GM03348 (cell line): ENCODE results near the gene CLCNKB.

Experiments
- DNase-seq: peaks from one replicate; pipeline ENCODE4 v3.0.0; 2012; ENCODE audit warnings: low spot score

Gene CLCNKB

DNA sequence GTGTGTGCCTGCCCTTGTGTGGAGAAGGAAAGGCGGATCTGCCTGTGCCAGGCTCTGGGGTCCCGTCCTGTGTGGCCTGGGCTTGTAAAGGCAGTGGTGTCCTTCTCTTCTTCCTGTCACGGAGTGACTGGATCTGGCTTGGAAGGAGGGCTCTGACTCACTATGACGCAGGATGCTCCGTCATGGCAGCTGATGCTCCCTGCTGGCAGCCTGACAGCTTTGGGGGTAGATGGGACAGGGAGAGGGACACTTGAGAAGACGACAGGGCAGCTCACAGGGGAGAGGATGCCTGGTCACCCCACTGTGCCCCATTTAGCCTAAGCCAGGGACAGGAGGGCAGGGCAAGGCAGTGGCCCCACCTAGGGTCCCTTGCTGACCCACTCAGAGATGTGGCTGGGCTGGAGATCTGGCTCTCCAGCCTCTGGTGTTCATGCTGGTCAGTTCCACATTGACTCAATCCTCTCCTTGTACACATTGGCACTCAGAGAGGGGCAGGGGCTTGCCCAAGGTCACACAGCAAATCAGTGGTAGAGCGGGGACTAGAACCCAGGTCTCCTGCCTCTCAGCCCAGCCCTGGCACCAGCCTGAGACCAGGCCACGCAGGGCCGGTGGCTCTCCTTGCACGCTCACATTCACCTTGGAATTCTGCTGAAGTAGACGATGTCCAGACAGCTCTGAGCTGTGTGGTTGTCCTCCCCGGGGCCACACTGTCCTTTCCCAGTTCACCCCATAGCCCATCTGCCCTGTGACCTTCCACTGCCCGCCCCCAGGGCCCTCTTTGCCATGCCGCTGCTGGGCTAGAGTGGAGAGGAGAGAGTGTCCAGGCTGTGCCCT lies 32.7 kb downstream of the CLCNKB start:
- peak; percentile 83 for DNase-seq

DNA sequence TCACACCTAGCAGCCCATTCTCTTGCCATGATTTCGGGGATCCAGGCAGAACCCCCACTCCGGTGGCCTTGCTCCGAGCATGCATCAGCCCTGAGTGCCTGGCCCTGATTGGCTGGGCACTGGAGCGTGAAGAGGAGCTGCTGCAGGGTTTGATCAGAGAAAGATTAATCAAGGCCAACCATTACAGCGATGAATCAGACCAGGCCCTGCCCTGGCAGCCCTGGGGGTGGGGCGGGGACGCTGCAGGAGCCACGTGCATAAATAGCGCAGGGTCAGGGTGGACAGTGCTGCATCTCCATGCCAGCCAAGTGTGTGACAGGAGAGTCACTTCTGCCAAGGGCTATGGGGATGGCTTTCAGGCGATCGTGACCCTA lies 33.3 kb downstream of the CLCNKB start:
- DNase-seq = peak; percentile 72

DNA sequence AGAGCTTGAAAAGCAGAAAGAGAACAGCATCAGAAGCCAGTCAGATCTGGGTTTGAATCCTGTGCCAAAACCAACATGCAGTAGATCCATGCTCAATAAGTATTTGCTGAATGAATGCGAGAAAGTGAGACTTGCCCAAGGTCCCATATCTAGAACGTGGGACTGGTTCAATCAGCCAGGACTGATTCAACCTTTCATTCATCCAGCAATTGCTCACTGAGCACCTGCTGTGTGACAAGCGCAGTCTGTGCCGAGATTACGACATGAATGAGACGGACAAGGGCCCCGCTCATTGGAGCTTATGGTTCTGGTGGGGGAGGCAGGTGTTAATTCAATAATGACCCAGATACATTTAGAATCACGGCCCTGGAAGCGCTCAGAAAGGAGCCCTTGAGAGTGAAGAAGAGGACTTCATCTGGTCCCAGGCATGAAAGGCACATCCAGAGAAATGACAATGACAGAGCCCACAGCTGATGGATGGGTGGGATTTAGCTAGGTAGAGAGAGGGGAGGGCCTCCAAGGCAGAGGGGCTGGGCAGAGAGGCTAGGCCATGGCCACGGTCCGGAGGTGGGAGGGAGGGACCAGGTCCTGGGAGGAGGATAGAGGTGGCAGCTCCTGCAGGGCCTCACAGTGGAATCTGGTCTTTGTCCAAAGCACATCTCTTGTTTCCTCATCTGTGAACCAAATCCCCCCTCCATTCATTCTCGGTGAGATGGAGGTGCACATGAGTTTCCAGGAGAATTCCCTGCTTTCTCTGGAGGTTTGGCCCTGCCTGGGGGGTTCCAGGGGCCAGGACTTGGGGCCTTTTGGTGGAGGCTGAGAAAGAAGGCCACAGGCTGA lies 34.0 kb downstream of the CLCNKB start:
- DNase-seq = no peak

DNA sequence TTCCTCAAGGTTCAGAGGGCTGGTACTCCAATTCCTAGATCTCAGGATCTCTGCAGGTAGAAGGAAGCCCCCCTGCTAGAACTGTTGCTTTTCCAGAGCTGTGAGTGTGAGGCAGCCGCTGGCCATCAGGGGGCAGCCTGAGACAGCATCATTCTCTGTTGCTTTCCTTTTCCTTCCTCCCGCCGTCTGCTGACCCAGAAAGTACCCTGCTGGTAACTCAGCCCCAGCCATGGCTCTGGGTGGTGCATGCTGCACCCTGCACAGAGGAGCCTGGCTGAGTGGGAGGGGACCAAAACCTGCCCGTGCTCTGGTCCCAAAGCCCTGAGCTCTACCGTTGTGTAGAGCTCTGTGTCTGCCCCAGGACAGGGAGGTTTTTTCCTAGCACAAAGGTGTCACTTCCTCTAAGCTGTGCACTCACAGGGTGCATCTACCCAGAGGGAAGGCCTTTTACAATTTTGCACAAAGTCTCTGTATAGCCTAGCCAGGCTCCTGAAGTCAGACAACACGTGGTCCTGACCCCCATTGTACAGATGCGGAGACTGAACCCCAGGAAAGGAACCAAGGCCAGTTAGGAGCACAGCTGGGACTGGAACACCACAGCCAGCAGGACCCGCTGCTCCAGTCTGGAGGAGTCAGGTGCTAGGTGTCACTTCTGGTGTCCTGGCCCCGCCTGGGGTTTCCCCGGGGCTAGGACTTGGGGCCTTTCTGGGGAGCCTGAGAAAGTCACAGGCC lies 35.5 kb downstream of the CLCNKB start:
- DNase-seq = peak; percentile 89

GRCh38 chr1:16080422-16081150 lies 37.0 kb downstream of the CLCNKB start:
- no peak for DNase-seq

DNA sequence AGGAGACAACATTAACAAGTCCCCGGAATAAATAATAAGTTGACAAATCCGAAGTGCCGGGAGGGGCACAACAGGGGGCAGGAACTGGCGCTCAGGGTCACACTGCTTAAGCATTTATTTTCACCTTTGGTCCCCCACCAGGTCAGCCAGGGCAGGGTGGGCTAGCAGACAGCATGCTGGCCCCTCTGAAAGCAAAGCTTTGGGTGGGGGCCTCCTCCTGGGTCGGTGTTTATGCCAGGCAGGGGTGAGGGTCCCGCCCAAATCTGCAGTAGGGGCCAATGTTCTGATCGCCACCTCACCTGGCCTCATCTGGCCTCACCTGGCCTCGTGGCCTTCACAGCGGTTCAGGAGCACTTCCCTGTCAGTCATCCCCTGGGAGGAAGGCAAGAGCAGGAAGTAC lies 38.1 kb downstream of the CLCNKB start:
- no peak for DNase-seq

GRCh38 chr1:16082283-16083038 lies 38.9 kb downstream of the CLCNKB start:
- DNase-seq = peak; percentile 90

DNA sequence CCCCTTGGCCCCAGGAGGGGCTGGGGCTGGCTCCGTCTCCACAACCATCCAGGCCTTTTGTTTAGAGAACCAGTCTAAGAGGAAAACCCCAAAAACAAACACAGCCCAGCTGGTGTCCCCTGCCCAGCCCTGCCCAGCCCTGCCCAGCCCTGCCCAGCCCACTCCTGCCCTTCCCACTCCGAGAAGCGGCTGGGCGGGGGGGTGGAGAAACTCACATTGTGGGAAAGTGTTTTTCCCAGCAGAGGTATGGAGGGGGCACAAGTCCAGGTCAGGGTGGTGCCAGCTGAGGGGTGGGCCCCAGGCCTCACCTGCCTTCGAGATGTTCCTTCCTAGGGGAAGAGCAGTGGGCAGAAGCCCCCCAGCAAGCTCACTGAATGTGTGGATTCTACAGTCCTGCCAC lies 39.9 kb downstream of the CLCNKB start:
- no peak for DNase-seq

DNA sequence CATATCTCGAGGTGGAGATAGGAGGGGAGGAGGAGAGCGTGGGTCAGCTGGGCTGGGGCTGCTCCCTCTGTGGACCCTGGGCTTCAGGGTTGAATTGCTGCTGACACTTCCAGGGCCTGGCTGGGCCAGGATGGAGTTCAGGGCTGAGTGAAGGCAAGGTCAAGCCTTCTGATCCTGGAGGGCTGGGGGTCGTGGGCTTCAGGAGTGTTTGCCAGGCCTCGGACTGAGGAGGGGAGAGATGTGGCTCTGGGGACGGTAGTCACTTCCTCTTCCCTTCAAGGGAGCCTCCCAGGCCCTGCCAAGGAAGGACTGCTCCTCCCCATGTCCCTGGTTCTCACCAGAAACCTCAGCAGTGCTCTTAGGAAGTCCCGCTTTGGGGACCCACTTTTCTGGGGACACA lies 41.9 kb downstream of the CLCNKB start:
- no peak for DNase-seq

- DNase-seq = no peak
Measured at GRCh38 chr1:16087733-16088132, 44.2 kb downstream of the CLCNKB start.

DNA sequence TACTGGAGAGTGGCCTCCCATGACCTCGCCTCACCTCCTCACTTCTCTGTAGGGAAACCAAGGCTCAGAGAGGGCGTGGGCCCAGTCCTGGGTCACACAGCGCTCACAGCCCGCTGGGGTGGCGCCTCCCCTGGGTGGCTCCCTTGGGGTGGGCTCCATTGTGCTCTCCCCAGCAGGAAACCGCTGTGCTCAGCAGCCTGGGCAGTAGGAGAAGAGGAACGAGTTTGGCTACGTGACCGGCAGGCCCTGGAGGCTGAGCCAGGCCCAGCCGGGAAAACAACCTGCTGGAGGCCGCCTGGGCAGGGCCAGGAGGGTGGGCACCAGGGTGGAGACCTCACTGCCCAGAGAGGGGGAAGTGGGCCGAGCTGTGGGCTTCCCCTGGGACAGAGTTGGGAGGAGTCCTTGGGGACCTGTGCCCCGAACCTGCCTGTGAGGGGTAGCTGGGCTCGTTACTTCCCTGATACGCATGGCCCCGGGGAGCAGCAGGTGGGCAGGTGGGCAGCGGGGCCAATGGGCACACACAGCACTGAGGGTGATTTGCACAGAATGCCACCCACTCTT lies 44.8 kb downstream of the CLCNKB start:
- DNase-seq = no peak

DNA sequence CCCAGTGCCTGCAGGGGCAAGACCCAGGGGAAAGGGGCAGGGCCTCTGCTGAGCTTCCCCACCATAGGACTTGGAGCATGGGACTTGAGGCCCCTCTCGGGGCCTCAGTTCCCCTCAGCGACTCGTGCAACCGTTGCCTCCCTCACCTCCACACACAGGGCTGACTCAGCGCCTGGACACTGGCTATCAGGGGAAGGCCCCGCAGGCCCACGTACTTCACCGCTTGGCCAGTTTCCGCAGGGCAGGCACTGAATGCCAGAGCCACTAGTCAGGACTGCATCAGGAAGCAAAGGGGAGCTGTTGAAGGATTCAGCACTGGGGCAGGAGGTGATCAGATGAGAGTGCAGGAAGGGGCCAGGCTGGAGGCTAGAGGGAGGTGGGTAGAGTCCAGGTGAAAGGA lies 45.4 kb downstream of the CLCNKB start:
- peak; percentile 57 for DNase-seq

DNA sequence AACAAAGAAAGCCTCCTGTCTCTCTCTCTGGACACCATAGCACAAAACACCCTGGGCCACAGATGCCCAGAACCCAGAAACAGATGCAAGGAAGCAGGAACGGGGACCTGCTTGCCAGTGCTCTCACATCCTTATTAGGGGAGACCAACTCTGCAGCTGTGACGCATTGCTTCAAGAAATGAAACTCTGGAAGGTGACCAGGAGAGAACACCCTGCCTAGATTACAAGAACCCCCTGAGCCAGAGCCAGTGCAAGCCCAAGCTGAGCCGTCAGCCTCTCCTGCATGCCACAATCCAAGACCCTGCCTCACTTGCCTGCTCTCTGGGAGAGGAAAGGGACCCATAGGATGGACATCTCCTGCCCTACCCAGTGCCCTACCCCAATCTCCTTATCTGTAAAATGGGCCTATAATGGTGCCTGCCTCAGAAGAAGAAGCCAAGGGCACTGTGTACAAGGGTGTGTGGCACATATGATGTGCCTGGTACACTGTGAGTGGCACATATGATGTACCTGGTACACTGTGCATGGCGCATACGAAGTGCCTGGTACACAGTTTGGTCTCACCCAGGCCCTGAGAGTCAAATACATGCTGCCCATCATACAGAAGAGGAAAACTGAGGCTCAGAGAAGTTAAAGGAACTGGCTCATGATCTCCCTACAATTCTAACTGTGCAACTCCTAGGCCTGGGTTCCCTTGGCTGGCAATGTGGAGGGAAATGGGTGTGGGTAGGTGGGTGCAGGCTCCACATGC lies 46.7 kb downstream of the CLCNKB start:
- DNase-seq = no peak

DNA sequence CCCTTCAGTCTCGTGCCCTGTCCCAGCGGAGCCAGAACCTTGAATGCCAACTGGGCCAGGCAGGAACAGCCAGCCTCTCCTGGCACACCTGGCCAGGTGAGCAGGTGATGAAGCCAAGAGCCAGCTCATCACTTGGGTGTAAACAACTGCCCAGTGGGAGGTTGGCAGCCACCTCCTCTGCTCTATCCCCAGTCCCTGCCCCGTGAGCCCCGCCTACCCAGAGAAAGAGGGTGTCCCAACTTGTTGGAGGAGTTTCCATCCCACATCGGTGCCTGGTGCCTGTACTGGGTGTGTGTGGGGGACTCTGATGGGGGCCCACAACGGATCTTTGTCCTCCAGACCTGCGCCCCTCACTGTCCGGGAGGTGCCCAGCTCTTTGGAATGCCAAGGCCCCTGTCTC lies 47.7 kb downstream of the CLCNKB start:
- no peak for DNase-seq

GRCh38 chr1:16092097-16092922 lies 48.7 kb downstream of the CLCNKB start:
- no peak for DNase-seq

DNA sequence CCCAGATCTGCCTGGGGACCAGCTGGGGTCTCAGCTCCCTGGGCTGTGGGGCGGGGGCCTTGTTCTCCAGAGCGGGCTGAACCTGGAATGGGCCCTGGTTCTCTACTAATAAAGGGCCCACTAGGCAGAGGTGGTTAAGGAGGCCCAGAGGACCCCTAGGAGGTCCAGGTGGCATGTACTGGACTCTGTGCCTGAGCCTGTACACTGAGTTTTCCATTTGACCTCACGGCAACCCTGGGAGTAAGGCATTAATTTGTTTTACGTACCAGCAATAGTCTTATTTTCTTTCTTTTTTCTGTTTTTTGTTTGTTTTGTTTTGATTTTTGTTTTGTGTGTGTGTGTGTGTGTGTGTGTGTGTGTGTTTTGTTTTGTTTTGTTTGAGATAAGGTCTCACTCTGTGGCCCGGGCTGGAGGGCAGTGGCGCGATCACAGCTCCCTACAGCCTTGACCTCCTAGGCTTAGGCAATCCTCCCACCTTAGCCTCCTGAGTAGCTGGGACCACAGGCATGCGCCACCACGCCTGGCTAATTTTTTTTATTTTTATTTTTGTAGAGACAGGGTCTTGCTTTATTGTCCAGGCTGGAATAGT lies 49.4 kb downstream of the CLCNKB start:
- no peak for DNase-seq

DNA sequence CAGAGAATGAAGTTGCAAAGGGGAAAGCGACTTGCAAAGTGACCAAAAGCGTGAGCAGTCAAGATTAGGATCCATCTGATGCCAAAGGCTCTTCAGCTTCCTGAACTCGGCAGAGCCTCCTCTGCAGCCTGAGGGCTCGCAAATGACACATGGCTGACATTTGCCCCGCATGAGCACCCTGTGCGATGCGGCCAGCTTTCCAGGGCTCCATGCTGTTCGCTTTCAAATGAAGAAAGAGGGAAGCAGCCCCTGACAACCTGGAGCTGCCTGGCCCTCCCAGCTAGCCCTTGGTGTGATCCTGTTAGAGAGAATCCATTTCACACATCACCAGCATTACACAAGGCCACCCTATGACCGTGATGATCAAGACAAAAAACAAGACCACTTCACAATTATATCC lies 50.0 kb downstream of the CLCNKB start:
- DNase-seq = no peak

GRCh38 chr1:16094453-16095158 lies 51.0 kb downstream of the CLCNKB start:
- no peak for DNase-seq
